NCI-H2196 (cell line): ENCODE data around the gene PLEKHA7.

Experiments used
- DNase-seq: peaks from one replicate; lab custom pipeline; 2025; ENCODE audit not compliant: unreplicated experiment; lab: John Stamatoyannopoulos, UW

PLEKHA7 gene

GRCh38 chr11:16744128-16744725, 270.0 kb downstream of the PLEKHA7 start:
- no peak for DNase-seq

DNA sequence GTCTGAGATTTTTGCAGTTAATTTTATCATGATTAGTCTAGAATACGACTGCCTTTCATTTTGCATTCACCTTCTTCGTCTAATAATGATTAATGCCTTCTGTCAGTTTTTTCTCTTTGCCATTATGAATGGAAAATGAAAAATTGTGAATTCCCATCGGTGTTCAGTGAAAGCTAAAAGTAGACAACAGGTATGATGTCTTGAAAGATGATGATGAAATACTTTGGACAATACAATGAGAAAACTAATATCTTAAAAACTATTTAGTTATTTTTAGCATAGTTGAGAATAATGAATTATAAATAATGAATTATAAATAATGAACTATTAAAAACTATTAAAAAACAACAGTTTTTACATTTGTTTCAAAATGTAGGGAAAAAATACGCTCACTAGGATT, 270.7 kb downstream of the PLEKHA7 start:
- no peak for DNase-seq

- no peak for DNase-seq
Observed at GRCh38 chr11:16741473-16741872, 272.7 kb downstream of the PLEKHA7 start.

GRCh38 chr11:16738947-16739815, 275.0 kb downstream of the PLEKHA7 start:
- peak; percentile 18 for DNase-seq

DNA sequence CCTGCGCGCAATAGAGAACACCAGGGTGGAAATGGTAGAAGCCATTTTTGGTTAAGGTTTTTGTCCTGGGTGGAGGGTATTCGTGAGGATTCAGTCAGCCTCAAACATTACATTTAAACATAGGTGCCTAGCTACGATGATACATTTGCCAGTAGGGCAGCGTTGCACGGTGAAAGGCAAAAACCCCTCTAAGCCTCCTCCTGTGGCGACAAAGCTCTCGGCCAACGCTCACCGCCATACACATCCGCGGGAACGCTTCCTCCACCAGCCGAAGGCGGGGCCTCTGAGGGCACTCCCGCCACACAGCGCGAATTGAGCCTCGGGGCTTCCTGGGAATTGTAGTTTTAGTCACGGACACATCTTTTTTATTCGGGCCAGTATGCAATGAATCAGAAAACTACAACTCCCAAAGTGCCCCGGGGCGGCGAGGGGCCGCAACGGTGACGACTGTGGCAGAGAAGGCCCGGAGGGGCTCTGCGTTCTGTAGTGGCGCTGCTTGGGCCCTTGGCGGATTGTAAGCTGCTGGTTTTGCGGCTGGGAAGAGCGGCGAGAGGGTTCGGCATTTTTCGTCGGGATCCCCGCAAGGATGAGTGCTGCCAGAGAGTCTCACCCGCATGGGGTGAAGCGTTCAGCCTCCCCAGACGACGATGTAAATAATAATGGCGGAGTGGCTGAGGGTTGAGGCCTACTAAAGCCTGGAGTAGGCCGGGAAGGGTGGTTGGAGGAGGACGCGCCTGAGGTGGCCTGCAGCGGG, 275.8 kb downstream of the PLEKHA7 start, which contains the start of gene C11orf58:
C11orf58 (plus strand) TSS at position 455 of the 754 bp plus-strand sequence; CDS start at position 587, 132 bp downstream.
- peak; percentile 97 for DNase-seq

DNA sequence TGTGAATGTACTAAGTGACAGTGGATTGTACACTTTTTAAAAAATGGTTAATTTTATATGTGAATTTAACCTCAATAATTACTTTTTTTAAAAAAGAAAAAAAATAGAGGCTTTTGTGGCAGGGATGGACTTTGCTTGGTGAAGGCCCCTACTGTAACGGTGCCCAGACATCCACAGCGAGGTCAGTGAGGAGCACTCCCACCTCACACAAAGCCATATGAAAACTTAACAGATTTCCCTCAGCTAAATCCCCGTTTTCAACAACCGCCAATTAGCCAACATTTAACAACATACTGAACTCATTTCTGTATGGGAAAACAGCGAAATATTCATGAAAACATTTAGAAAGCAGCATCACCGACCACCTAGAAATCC, 276.4 kb downstream of the PLEKHA7 start:
- peak; percentile 49 for DNase-seq
